Measurements from ENCODE around the gene FLII. TPM values are rescaled to one million over a fixed set of nuclear protein-coding genes. Genes with fewer than 3 reads are reported as not detected.

The FLII gene
- total and polyA plus RNA-seq, 2 of the 13 experiments (the other 11 are each of a cell fraction or from before 2014, with no cell fraction given) = 130 to 303 TPM

- ATAC-seq (no peak), FAIRE-seq (no peak), DNase-seq (ENCODE audit: low spot score) (no peak)
- WGBS (ENCODE audit: low lambda C conversion rate) = 97% methylated on average over 15 of the region's 15 CpGs
- Histone ChIP-seq H3K4me2 (ENCODE audit: low read depth, low read length) (no peak overlapping the region), H2AFZ (ENCODE audit: low read length) (no peak overlapping the region), H3K36me3 (replicated peaks in 1 of 2; ENCODE audit: control insufficient read depth in 1 of 2, insufficient read depth in 2 of 2, low read length in 2 of 2) (peaks cover 26 to 59% of the 10 kb centered on the region in 2 experiments), H3K9ac (ENCODE audit: insufficient read depth, low read depth, low read length) (no peak overlapping the region), H3K9me3 (ENCODE audit: low read length) (no peaks in the 10 kb centered on the region), H3K27ac (ENCODE audit: extremely low read length, insufficient read depth, low read length) (no peak overlapping the region), H3K4me1 (ENCODE audit: insufficient read depth, low read length) (no peaks in the 10 kb centered on the region), H4K20me1 (ENCODE audit: insufficient read depth, low read length) (no peaks in the 10 kb centered on the region), H3K79me2 (ENCODE audit: insufficient read depth, low read length) (no peaks in the 10 kb centered on the region), H3K27me3 (ENCODE audit: control insufficient read depth in 1 of 2, insufficient read depth in 2 of 2, low read length in 2 of 2) (no peaks in the 10 kb centered on the region), H3K4me3 (replicated peaks in 1 of 3; ENCODE audit: insufficient read depth in 1 of 3, low read depth in 2 of 3, low read length in 3 of 3) (no peak overlapping the region)
- in situ Hi-C loops (cut with HindIII; ENCODE audit: extremely low pct_ligation_motif_present, low pct_unique_long_range_greater_than_20kb) = no loop called here
- ChIA-PET CTCF (ENCODE audit: low intra/inter-chr PET ratio, low total read pairs) (no interaction called here), POLR2A (no interaction called here)
- no TSS peak for BruUV-seq (replicated peaks)
- intact Hi-C loops (cut with micrococcal nuclease; ENCODE audit: unreplicated experiment) = no loop called here
- TF ChIP-seq ETV5 (CRISPR knock-in tag; IDR thresholded peaks at IDR 0.05; ENCODE audit: borderline replicate concordance) (no peak), ZNF101 (CRISPR knock-in tag; IDR thresholded peaks at IDR 0.05; ENCODE audit: borderline replicate concordance, low read depth) (no peak), KAT2B (IDR thresholded peaks at IDR 0.05; ENCODE audit: borderline replicate concordance, low read depth, low read length) (no peak), ZNF761 (CRISPR knock-in tag; conservative IDR thresholded peaks at IDR 0.05) (no peak), ZNF770 (CRISPR knock-in tag; IDR thresholded peaks at IDR 0.05) (no peak), PHF8 (CRISPR knock-in tag; IDR thresholded peaks at IDR 0.05) (no peak), FOXA1 (IDR thresholded peaks at IDR 0.05) (no peak), FOXA1 (CRISPR knock-in tag; IDR thresholded peaks at IDR 0.05) (no peak), PRDM10 (CRISPR knock-in tag; IDR thresholded peaks at IDR 0.05; ENCODE audit: low read depth) (no peak), ZSCAN31 (CRISPR knock-in tag; IDR thresholded peaks at IDR 0.05; ENCODE audit: low read depth) (no peak), CHD4 (IDR thresholded peaks at IDR 0.05; ENCODE audit: borderline replicate concordance, low read length) (no peak), FOXK2 (IDR thresholded peaks at IDR 0.05) (no peak), TEAD3 (CRISPR knock-in tag; optimal IDR thresholded peaks at IDR 0.05; ENCODE audit: borderline replicate concordance) (no peak)
These were observed 33.4 kb upstream of the FLII start for GRCh38 chr17:18291718-18292540.

All from HepG2 (cell line).